Measurements from ENCODE around the gene FADS2.

DNA sequence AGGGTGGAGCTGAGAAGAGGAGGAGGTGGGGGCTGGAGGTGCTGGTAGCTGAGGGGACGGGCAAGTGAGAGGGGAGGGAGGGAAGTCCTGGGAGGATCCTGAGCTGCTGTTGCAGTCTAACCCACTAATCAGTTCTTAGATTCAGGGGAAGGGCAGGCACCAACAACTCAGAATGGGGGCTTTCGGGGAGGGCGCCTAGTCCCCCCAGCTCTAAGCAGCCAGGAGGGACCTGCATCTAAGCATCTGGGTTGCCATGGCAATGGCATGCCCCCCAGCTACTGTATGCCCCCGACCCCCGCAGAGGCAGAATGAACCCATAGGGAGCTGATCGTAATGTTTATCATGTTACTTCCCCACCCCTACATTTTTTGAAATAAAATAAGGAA lies 38.9 kb downstream of the FADS2 start:
- TF ChIP-seq, protein P1, sequence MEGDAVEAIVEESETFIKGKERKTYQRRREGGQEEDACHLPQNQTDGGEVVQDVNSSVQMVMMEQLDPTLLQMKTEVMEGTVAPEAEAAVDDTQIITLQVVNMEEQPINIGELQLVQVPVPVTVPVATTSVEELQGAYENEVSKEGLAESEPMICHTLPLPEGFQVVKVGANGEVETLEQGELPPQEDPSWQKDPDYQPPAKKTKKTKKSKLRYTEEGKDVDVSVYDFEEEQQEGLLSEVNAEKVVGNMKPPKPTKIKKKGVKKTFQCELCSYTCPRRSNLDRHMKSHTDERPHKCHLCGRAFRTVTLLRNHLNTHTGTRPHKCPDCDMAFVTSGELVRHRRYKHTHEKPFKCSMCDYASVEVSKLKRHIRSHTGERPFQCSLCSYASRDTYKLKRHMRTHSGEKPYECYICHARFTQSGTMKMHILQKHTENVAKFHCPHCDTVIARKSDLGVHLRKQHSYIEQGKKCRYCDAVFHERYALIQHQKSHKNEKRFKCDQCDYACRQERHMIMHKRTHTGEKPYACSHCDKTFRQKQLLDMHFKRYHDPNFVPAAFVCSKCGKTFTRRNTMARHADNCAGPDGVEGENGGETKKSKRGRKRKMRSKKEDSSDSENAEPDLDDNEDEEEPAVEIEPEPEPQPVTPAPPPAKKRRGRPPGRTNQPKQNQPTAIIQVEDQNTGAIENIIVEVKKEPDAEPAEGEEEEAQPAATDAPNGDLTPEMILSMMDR (conservative IDR thresholded peaks at IDR 0.05; ENCODE audit: low read depth in 2 of 2) = no peak
- TF ChIP-seq POLR2AphosphoS5 (IDR thresholded peaks at IDR 0.05; ENCODE audit: low read depth) (no peak), EZH2 (IDR thresholded peaks at IDR 0.05; ENCODE audit: low read depth, unreplicated experiment) (no peak), EZH2phosphoT487 (IDR thresholded peaks at IDR 0.05; ENCODE audit: unreplicated experiment) (no peak), CREB1 (CRISPR knock-in tag; IDR thresholded peaks at IDR 0.05; ENCODE audit: low read depth) (no peak), STAT1 (IDR thresholded peaks at IDR 0.05; ENCODE audit: unreplicated experiment) (no peak), JUNB (IDR thresholded peaks at IDR 0.05; ENCODE audit: unreplicated experiment) (no peak), ZNF114 (CRISPR knock-in tag; IDR thresholded peaks at IDR 0.05) (no peak)
- TF ChIP-seq, protein P2, sequence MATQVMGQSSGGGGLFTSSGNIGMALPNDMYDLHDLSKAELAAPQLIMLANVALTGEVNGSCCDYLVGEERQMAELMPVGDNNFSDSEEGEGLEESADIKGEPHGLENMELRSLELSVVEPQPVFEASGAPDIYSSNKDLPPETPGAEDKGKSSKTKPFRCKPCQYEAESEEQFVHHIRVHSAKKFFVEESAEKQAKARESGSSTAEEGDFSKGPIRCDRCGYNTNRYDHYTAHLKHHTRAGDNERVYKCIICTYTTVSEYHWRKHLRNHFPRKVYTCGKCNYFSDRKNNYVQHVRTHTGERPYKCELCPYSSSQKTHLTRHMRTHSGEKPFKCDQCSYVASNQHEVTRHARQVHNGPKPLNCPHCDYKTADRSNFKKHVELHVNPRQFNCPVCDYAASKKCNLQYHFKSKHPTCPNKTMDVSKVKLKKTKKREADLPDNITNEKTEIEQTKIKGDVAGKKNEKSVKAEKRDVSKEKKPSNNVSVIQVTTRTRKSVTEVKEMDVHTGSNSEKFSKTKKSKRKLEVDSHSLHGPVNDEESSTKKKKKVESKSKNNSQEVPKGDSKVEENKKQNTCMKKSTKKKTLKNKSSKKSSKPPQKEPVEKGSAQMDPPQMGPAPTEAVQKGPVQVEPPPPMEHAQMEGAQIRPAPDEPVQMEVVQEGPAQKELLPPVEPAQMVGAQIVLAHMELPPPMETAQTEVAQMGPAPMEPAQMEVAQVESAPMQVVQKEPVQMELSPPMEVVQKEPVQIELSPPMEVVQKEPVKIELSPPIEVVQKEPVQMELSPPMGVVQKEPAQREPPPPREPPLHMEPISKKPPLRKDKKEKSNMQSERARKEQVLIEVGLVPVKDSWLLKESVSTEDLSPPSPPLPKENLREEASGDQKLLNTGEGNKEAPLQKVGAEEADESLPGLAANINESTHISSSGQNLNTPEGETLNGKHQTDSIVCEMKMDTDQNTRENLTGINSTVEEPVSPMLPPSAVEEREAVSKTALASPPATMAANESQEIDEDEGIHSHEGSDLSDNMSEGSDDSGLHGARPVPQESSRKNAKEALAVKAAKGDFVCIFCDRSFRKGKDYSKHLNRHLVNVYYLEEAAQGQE (IDR thresholded peaks at IDR 0.05; ENCODE audit: unreplicated experiment) = no peak
- TF ChIP-seq, protein P3, sequence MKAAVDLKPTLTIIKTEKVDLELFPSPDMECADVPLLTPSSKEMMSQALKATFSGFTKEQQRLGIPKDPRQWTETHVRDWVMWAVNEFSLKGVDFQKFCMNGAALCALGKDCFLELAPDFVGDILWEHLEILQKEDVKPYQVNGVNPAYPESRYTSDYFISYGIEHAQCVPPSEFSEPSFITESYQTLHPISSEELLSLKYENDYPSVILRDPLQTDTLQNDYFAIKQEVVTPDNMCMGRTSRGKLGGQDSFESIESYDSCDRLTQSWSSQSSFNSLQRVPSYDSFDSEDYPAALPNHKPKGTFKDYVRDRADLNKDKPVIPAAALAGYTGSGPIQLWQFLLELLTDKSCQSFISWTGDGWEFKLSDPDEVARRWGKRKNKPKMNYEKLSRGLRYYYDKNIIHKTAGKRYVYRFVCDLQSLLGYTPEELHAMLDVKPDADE (IDR thresholded peaks at IDR 0.05) = no peak
- TF ChIP-seq, protein P4, sequence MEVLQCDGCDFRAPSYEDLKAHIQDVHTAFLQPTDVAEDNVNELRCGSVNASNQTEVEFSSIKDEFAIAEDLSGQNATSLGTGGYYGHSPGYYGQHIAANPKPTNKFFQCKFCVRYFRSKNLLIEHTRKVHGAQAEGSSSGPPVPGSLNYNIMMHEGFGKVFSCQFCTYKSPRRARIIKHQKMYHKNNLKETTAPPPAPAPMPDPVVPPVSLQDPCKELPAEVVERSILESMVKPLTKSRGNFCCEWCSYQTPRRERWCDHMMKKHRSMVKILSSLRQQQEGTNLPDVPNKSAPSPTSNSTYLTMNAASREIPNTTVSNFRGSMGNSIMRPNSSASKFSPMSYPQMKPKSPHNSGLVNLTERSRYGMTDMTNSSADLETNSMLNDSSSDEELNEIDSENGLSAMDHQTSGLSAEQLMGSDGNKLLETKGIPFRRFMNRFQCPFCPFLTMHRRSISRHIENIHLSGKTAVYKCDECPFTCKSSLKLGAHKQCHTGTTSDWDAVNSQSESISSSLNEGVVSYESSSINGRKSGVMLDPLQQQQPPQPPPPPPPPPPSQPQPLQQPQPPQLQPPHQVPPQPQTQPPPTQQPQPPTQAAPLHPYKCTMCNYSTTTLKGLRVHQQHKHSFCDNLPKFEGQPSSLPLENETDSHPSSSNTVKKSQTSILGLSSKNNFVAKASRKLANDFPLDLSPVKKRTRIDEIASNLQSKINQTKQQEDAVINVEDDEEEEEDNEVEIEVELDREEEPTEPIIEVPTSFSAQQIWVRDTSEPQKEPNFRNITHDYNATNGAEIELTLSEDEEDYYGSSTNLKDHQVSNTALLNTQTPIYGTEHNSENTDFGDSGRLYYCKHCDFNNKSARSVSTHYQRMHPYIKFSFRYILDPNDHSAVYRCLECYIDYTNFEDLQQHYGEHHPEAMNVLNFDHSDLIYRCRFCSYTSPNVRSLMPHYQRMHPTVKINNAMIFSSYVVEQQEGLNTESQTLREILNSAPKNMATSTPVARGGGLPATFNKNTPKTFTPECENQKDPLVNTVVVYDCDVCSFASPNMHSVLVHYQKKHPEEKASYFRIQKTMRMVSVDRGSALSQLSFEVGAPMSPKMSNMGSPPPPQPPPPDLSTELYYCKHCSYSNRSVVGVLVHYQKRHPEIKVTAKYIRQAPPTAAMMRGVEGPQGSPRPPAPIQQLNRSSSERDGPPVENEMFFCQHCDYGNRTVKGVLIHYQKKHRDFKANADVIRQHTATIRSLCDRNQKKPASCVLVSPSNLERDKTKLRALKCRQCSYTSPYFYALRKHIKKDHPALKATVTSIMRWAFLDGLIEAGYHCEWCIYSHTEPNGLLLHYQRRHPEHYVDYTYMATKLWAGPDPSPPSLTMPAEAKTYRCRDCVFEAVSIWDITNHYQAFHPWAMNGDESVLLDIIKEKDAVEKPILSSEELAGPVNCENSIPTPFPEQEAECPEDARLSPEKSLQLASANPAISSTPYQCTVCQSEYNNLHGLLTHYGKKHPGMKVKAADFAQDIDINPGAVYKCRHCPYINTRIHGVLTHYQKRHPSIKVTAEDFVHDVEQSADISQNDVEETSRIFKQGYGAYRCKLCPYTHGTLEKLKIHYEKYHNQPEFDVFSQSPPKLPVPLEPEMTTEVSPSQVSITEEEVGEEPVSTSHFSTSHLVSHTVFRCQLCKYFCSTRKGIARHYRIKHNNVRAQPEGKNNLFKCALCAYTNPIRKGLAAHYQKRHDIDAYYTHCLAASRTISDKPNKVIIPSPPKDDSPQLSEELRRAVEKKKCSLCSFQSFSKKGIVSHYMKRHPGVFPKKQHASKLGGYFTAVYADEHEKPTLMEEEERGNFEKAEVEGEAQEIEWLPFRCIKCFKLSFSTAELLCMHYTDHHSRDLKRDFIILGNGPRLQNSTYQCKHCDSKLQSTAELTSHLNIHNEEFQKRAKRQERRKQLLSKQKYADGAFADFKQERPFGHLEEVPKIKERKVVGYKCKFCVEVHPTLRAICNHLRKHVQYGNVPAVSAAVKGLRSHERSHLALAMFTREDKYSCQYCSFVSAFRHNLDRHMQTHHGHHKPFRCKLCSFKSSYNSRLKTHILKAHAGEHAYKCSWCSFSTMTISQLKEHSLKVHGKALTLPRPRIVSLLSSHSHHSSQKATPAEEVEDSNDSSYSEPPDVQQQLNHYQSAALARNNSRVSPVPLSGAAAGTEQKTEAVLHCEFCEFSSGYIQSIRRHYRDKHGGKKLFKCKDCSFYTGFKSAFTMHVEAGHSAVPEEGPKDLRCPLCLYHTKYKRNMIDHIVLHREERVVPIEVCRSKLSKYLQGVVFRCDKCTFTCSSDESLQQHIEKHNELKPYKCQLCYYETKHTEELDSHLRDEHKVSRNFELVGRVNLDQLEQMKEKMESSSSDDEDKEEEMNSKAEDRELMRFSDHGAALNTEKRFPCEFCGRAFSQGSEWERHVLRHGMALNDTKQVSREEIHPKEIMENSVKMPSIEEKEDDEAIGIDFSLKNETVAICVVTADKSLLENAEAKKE (CRISPR knock-in tag; IDR thresholded peaks at IDR 0.05) = no peak
